GM19324 (cell line): ENCODE data around the gene ACAA2.

ENCODE experiments used
- ATAC-seq: cut with Tn5 transposase; IDR thresholded peaks from one replicate; pipeline ENCODE4 v1.9.1; 2021; ENCODE audit warnings: mild to moderate bottlenecking, moderate library complexity; ENCODE audit not compliant: unreplicated experiment, low FRiP score

Gene ACAA2, protein sequence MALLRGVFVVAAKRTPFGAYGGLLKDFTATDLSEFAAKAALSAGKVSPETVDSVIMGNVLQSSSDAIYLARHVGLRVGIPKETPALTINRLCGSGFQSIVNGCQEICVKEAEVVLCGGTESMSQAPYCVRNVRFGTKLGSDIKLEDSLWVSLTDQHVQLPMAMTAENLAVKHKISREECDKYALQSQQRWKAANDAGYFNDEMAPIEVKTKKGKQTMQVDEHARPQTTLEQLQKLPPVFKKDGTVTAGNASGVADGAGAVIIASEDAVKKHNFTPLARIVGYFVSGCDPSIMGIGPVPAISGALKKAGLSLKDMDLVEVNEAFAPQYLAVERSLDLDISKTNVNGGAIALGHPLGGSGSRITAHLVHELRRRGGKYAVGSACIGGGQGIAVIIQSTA

DNA sequence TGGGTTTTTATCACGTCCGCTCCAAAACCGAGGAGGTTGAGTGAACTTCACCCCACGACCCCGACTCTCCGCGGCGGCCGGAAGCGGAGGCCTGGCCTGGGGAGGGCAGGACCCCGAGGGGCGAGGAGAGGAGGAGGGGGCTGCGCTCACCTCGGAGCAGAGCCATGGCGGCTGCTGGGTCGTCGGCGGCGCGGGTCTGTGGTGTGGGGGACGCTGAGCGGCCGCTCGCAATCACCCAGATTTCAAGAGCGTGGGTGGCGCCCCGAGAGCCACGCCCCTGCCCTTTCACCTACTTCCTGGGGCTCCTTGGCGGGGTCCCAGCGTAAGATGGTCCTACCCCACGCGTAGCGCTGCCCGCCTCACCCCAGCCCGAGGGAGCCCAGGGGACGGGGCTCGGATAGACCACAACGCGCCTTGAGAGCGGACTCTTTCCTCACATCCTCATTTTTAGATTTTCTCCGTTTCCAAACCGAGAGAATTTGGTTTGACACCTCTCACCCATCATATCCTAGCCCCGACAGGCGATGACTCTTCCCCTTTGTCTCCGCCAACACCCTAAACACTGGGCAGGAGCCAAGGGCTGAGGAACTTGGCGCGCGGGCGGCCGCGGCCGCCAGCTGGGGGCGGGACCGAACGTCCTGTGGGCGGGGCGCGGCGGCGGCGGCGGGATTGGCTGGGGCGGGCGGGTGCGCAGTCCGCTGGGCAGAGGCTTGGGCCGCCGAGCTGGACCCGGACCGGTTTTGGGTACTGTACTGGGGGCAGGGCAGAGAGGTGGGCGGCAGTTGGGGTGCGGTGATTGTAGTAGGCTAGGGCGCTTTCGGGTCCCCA lies at the start of gene ACAA2:
TSS of gene ACAA2 (minus strand) at position 215 of the 828 bp plus-strand sequence. CDS start at position 166, 49 bp downstream.
- peak; percentile 92 for ATAC-seq

DNA sequence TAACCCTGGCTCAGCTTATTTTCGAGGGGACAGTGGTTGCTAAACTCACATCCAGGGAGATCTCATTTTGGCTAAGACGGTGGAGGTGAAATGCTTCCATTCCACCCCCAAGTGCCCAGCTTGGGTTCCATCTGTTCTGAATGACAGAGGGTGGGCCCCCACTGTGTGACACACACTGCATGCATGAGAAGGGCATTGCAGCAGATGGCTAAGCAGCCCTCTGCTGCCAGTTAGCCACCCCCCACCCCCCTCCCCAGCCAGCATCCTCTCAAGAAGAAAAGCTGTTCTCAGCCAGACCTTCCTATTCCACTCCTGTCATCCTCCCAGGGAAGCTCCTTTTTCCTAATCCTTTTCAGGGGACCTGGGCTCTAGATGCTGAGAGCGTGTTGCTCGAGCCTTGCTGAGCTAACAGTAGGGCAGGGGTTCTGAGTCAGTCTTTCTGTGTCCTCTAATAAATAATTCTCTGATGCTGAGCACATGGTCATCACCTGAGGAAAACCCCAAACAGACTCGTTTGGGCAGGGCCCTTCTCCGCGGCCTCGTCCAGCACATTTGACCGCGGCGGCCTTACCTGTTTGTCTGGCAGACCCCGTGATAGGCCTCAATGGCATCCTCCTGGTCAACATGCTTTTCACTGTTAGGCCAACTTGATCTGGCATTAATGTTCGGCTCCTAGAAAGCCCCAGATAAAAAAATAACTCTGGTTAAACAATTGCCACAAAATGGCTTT lies 49.5 kb upstream of the ACAA2 start:
- ATAC-seq: no peak

DNA sequence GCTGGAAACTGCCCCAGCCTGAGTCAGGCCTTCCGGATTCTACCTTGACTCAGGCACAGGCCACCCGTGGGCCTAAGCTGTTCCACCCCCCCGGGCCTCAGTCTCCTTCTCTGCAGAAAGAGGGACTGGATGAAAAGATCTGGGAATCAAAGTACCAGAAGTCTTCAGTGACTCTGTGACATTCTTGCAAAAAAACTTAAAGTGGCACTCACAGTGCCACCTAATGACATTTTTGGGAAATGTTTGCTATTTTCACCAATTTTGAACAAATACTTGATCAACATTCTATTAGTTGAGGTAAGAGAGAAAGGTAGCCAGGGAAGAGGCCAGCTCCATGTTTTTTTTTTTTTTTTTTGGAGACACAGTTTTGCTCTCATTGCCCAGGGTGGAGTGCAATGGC lies 48.3 kb upstream of the ACAA2 start:
- ATAC-seq: no peak

DNA sequence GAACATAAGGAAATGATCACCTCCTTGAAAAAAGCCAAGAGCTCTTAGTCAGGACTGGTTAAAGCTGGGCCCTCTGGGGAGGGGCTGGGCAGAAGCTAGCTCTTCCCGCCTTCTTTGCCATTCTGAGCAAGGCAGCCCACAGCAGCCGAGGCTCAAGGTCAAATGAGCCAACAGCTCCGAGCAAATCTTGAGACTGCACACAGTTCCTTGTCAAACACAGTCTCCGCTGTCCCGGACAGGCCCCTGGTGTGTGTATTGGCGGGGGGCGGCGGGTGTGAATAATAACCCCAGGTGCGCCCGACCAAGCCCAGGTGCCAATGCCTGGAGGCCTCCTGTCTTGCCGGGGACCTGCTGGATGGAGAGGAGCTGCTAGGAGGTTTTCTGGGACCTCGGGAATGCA lies 46.4 kb upstream of the ACAA2 start:
- ATAC-seq: no peak

DNA sequence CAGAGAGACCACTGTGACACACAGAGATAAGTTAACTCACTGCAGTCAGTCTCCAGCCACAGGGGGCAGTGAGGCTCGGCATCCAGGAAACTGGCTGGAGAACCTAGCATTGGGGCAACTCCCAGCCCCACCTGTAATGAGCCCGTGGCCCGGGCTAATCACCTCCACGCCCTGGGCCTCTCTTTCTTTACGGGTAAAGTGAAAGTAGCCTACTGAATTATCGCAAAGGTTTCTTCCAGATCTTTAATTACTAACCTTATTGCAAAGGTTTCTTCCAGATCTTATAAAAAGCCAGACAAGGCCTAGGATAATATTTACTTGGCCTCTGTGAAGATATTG lies 45.7 kb upstream of the ACAA2 start:
- ATAC-seq: no peak

DNA sequence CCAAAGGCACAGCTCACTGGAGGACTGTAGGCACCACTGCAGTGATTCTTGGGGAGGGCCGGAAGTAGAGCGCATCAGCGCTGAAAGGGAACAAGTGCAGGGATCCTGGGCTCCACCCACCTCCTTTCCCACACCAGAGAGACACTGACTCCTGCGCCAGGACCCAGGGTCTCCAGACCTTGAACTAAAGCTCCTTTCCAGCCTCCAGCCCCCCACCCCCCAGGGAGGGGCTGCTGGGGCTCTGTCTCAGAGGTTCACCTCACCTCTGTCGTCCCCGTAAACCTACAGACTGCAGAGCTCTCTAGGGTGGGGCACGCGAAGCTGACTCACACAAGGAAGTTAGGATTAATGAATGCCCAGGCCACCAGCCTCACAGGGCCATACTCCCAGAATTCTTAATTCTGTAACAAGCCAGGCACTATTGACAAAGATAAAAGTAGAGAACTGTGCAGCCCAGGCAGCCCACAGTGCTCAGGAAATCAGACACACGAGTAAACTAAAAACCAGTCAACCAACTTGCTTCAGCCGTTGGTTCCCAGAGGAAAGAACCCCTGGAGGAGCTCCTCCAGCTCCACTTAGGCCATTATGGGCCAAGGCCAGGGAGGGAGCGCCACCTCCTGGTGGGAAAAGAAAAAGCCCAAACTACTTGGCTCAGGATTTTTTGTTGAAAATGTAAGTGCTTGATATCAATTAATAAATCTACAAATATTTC lies 45.1 kb upstream of the ACAA2 start:
- ATAC-seq: no peak

DNA sequence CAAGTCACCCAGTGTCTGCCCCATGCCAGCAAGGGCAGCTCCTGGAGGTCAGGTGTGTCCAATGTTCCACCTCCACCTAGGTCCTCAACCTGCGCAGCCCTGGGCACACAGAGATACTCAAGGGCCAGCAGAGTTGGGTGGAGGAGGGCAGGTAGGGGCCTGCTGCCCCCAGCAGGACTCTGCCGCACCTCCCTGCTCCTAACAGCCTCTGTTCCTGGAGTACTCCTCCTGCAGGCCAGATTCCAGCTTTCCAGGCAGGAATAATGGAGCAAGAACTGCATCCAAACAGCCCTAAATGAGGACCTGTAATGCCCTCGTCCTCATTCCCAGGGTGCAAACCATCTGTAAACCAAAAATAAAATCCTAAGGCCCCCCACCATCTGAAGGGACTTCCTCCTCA lies 44.4 kb upstream of the ACAA2 start:
- no peak for ATAC-seq

DNA sequence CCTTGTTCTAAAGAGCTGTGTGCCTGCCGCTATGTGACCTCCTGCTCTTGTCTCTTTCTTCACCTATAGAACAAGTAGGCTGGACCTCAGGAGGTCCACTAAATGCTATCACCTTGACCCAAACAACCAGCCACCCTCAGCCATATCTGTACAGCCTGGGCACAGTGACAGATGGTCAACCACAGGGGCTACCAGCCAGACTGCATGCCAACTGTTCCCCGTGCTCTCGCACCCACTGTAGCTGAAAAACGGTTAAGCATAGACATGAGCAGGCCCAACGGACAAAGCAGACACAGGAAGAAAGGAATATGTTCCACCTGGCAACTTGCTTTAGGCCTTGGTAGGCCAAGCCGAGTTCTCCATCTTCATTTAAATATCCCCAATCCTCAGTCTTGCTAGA lies 43.2 kb upstream of the ACAA2 start:
- ATAC-seq: no peak

DNA sequence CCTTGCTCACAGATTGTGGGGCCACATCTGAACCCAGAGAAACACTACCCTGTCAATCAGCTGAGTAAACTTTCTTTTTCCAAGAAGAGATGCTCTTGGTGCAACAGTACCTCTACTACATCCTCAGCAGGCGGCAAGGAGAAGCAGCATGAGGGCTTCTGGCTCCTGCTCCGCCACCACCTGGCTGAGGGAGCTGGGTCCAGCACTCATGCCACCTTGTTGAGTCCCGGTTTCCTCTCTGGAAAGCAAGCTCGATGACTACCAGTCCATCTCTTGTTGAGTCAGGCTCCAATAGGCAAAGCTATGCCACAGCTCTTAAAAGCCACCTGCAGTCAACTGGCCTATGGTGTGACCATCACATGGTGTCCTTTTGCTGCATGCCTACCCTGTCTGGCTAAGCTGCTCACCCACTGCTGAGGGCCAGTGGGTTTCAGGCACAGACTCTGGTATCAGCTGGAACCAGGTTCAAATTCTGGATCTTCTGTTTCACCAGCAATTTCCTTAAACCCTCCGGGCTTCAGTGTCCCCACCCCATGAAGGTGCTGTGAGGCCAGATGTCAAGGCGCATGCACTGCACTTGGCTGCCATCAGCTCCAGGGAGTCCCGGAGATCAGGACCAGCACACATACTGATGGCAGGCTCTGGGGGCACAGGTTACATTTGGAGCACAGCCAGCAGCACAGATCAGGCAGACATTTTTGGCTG lies 42.5 kb upstream of the ACAA2 start:
- no peak for ATAC-seq

DNA sequence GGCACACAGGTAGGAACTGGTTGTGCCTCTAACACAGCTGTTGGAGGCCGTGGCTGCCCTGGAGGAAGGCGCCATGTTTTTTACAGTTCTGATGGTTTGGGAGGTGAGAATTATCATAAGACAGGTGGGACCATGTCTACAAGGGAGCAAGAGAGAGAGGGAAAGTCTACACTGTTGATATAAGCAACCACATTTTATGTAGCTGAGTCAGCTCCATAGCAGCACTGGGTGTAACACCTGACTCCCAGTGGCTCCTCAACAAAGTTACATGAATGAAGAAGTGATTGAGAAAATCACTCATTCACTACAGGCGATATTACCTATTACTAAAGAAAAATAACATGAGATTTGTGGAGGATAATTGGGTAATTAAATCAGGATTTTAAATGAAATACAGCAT lies 41.3 kb upstream of the ACAA2 start:
- ATAC-seq: no peak

DNA sequence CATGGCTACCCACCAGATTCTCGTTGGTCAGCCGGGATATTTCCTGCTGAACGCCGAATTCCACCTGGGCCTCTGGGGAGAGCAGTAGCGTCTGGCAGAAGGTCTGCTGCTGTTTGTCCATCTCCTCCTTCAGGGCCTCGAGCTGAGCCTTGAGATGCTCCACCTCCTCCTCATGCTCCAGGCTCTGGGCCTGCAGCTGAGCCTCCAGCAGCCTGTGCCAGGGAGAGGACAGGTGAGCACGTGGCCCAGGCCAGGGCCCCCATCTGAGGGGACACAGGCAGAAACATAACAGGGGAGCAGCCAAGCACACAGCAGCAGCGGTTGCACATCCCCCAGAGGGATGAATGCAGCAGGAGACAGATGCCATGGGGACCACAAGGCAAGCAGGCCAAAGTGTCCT lies 40.1 kb upstream of the ACAA2 start:
- ATAC-seq: no peak

DNA sequence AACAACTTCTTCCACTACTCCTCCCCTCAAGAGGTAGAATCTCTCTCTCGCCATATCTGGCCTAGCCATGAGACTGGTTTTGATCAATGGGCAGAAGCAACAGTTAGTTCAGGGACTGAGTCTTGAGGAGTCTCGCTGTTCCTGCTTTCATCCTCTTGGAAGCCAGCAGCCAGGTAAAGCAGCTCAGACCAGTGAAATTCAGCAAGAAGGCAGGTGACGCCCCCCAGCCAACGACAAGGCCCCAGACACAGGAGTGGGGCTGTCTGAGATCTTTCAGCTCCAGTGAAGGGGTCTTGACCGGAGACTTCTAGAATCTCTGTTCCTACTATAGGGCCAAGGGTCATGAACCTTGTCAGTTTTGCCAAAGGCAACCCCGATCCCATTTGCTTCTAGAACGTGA lies 39.7 kb upstream of the ACAA2 start:
- ATAC-seq: no peak

DNA sequence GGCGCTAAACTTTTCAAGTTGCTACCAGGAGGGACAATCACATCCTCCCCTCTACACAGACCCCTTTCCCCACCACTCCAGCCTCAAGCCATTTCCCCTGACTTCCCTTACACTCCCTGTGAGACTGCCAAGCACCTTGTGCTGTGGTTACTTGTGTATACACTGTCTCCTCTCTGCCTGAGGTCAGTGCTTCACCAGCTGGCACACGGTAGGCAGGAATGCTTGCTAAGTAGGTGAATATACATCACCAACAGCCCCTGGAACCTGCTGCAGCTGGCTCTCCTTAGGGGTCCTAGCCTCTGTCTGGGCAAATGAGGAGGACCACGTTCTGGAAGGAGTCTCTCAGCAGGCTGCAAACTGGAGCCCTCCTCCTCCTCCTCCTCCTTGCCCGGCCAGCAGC lies 38.3 kb upstream of the ACAA2 start:
- ATAC-seq: no peak

DNA sequence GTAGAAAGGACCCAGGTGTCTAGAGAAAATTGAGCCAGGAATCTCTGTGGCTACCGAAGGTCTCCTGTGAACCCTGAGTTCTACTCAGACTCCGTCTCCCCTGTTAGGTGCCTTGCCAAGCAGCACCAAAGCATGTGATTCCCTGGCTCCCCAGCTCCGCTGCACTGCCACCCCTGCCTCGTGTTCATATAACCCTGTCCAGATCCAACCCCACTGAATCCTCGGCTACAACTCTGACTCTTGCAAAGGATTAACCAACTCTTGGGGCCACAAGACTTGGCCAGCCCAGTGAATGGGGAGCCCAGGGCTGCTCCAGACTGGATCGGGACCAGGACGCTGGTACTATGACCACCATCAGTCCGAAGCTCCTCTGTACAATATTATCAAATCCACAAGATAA lies 37.3 kb upstream of the ACAA2 start:
- no peak for ATAC-seq

DNA sequence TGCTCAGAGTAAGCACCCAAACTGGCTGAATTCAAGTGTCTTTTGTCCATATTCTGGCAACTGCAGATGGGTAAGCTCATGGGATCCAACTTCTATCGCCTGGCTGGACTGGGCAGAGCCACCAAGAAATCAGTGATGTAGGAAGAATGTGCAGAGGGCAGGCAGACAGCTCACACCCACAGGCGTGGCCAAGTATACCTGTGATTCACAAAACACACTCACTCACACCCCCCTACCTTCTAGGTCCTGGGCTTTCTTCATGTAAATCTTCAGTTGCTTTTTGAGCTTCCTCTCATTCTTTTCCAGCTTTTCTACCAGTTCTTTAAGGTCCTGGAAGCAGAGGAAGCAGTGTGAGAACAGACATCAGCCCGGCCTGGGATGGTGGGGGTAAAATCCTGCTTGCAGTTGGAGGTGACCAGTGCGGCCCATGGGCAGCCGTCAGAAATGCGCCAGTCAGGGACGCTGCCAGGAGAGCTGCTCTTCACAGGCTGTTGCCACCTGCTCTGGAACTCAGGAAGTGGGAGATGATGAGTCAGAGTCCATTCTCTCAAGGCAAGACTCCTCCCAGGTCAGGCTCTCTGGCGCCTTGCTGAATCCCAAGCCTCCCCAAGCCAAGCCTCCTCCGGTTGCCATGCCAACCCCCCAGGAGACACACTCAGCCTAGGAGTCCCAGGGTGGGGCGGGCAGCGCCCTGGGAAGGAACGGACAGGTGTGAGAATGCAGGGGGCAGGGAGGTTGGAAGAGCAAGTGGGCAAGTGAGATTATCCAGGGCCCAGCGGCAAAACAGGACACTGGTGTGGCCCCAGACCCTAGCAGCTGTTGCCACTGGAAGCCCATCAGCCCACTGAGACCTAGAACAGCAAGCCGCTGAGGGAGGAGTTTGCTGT lies 36.2 kb upstream of the ACAA2 start:
- no peak for ATAC-seq

DNA sequence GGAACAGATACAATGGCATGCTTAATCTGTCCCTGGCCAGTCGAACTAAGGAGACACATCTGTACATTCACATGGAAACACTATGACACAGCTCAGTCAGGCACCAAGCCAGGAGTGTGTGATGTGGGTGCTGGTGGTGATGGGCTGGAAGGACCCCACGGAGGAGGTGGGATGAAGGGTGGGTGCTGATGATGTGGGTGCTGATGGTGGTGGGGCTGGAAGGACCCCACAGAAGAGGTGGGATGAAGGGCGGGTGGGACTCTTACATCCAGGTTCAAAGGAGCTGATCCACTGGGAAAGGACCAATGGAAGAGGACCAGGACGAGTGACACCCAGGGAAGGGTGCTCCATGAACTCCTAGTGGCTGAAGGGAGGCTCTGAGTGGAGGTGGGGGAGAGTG lies 34.8 kb upstream of the ACAA2 start:
- ATAC-seq: no peak

DNA sequence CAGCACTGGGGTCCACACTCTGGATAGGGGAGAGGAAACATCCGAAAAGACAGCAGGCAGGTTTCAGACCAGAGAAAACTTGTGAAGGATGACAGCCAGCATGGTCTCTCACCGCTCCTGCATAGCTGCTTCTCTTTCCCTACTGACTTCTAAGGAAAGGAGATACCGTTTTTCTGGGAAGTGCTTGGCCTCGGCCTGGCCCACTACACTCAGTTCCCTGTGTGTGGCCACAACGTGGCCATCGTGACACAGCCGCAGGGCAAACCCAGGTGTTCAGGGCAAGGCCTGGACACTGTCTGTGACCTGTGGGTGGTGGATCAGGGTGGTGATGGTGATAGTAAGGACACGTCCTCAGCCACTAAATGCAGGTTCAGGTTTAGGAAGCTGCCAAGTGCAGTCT lies 34.2 kb upstream of the ACAA2 start:
- ATAC-seq: no peak

DNA sequence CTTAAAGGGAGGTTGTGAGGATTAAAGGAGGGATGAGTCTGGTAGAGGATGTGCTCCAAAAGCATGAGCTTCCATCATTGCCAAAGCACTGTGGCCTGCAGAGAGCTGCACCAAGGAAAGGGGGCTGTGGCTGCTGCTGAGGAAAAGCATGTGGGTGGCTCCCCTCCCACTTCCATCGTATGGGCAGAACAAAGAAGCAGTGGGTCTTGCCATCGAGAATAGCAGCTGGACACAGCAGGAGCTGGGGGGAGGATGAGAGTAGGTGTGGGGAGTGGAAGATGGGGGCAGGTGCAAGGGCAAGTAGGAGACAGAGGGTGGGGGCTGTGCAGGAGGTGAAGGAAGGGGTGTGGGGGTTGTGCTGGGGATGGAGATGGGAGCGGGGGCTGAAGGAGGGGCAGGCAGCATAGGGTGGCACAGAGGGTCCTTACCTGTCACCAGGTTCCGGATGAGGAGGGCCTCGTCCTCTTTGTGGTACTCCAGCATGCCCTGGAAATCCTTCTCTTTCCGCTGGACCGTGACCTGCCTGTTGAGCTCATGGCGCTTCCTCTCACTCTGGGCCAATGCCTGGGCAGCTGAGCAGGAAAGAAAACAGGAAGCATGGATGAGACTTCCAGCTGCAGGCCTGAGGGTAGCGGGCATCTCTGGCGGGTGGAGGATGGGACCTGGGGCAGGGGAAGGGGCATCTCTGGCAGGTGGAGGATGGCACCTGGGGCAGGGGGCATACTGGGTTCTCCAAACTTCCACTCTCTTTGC lies 33.6 kb upstream of the ACAA2 start:
- no peak for ATAC-seq

DNA sequence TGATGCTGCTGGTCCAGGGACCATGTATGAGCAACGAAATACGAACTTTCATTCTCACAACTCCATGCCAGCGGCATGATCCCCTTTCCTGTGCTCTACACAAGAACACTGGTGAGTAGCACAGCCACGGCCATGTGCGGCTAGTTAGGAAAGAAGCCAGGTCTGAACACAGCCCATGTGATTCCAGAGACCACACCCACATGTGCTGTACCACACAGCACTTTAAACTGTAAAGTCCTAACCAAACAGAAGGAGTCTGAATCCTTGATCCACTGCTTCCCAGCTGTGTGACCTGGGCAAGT lies 33.0 kb upstream of the ACAA2 start:
- no peak for ATAC-seq
